CD4-positive, alpha-beta T cell treated with Interleukin-2 at 100 ng/mL for 4 hours (primary cell): ENCODE measurements around the gene KIAA0753.
A peak's percentile ranks its signal among the peaks of the same experiment; 100 is the strongest.
"Not testable (repeated sequence)": the region's sequence is repeated elsewhere in the genome, so short reads cannot be mapped to it uniquely, and the experiment has no call there.

Experiments used
- DNase-seq: peaks from one replicate; pipeline ENCODE4 v3.0.0-alpha.2; 2020; ENCODE audit warnings: low spot score

Gene KIAA0753

GRCh38 chr17:6596941-6597340 lies 43.6 kb downstream of the KIAA0753 start:
- no peak for DNase-seq

GRCh38 chr17:6596511-6596910 lies 44.0 kb downstream of the KIAA0753 start:
- DNase-seq, result no peak

DNA sequence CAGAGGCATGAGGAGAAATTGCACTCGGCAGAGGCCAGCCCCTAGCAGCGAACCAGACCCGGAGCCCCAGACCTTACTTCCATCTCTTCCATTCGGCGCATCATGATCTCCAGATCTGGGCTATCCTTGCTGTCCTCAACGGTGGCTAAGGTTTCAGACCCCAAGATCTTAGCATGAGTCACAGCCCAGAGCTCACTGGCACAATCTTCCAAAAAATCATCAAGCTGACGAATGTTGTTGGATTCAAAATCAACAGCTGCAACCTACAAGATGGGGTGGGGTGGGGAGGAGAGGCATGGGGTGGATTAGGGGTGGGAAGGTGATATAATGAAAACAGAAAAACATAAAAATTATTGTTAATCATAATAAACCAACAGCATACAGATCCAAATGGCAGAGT lies 44.4 kb downstream of the KIAA0753 start:
- no peak for DNase-seq

- DNase-seq, result not testable (repeated sequence)
These were observed 47.1 kb downstream of the KIAA0753 start for GRCh38 chr17:6593371-6593770.

DNA sequence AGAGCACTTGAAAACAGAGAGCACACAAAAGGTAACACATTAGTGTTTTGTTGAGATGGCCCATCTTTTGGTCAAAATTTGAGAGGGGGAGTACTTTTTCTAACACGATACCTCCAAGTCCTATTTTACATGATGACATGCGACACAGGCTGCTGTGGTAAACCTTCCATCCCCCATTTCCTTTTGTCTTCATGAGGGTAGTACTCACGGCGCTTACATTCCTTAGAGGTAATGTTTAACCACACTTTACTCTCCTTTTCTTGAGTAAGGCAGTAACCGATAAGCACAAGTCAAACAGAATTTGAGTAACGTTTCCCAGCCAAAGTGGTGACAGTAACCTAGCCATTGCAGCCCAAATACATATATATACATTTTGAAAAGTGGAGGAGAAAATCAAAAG lies 48.3 kb downstream of the KIAA0753 start:
- no peak for DNase-seq

- DNase-seq, result no peak
These were observed 48.8 kb downstream of the KIAA0753 start for GRCh38 chr17:6591599-6592158.

DNA sequence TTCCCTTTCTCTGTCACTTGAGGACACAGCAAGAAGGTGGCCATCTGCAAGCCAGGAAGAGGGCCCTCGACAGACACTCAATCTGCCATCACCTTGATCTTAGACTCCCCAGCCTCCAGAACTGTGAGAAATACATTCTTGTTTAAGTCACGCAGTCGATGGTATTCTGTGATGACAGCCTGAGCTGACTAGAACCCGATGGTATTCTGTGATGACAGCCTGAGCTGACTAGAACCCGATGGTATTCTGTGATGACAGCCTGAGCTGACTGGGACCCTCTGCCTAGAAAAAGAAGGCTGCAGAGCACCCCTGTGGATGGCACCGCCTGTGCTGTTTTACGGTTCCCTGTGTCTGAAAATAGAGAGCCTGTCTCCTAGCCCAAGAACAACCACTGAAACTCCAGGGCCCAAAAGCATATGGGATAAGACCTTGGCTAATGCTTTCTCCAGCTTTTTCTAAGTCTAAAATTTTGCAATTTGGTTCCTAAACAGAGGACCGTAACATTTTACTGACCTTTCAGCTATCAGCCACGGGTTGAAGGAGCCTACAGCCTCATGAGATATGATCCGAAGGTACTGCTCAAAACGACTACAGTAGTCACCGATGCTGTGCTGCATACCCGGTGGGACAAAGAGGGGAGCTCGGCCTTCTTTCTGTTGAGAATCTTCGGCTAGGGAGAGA lies 51.1 kb downstream of the KIAA0753 start:
- DNase-seq, result no peak

DNA sequence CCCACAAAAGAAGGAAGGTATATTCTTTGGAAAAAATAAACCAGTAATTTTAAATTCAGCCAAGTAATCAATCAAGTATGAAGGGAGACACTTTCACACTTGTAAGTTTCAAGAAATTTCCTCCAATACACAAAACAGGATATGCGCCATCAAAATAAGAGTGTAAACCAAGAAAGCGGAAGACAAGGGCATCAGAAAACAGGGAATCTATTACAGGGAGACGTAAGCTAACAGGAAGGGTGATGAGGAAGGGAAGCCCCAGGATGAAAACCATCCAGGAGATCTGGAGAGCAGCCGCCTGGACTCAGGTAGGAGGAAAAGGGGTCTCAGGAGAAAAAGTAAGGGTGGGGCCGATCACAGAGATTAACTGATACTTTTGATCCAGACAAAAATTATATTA lies 52.3 kb downstream of the KIAA0753 start:
- no peak for DNase-seq

DNA sequence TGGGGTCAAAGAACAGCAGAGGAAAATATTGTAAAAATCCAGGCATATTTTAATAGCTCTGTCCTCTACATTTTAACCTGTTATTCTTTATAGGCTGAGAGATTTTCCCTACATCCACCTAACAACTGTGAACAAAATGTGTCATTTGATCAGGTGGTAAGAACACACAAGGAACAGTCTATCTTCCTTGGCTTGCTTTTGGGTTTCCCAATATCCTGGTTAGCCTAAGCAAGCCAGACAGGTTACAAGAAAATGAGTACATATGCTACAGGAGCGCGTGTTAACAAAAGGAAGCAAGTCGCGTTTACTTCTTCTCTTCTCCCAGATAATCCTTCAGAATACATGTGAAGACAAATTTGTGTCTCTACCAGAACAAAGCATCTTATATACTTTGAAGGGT lies 53.2 kb downstream of the KIAA0753 start:
- DNase-seq, result no peak

- DNase-seq, result no peak
These were observed 57.1 kb downstream of the KIAA0753 start for GRCh38 chr17:6583411-6583810.

DNA sequence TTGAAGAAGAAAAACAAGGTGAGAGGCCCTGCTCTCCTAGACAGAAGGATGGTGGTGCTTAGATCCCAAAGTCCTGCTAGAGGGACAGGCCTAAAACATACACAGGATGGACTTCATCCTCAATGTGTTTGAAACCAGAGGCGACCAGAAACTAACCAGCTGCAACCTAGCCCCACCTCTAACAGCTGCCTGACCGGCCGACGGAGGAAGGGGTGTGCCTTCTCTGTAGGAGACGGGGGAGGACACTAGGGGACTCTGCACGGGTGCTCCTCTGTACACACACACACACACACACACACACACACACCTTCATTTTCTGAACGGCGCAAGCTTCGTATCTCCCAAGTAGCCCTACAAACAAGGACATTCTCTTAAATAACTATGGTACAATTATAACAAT lies 59.9 kb downstream of the KIAA0753 start:
- DNase-seq, result no peak

GRCh38 chr17:6578491-6578890 lies 62.0 kb downstream of the KIAA0753 start:
- no peak for DNase-seq

DNA sequence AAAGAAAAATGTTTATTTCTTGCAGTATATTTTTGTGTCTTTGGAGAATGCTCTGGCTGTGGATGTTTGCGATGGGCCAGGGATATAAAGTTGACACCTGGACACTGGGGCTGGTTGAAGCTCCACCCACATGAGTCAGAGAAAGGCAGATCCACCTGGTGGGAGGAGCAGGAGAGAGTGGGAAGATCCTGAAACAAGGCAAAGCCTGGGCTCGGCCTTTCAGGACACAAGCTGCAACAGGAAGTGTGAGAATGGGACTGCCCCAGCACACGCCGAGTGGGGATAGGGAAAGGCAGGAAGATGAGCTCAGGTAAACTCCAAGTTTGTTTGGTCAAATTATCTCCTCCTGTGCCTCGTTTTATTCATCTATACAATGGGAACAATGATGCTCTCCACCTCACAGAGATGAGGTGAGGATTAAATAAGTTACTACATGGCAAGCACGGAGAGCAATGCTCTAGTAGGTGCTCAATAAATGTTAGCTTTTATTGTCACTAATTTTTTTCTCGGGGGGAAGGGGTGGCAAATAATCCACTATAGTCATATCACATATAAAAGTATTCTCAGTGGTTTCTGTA lies 62.7 kb downstream of the KIAA0753 start:
- DNase-seq, result no peak

GRCh38 chr17:6576038-6576785 lies 64.3 kb downstream of the KIAA0753 start:
- no peak for DNase-seq

DNA sequence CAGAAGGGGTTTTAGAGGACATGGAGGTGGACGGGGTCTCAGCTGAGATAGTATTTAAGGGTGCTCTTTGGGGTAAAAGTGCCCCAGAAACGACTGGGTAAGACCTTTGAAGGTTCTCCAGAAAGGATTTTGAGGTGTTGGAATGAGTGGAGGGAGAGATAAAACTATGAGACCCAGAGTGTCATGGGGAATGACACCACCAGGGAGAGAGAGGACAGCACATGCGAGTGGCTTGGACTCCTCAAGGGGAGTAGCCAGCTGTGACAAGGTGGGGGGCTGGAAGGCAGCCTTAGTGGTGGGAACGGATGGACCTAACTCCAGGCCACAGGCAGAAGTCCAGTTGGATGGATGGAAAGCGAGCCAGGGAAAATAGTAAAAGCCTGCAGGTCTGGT lies 64.9 kb downstream of the KIAA0753 start:
- DNase-seq, result no peak

DNA sequence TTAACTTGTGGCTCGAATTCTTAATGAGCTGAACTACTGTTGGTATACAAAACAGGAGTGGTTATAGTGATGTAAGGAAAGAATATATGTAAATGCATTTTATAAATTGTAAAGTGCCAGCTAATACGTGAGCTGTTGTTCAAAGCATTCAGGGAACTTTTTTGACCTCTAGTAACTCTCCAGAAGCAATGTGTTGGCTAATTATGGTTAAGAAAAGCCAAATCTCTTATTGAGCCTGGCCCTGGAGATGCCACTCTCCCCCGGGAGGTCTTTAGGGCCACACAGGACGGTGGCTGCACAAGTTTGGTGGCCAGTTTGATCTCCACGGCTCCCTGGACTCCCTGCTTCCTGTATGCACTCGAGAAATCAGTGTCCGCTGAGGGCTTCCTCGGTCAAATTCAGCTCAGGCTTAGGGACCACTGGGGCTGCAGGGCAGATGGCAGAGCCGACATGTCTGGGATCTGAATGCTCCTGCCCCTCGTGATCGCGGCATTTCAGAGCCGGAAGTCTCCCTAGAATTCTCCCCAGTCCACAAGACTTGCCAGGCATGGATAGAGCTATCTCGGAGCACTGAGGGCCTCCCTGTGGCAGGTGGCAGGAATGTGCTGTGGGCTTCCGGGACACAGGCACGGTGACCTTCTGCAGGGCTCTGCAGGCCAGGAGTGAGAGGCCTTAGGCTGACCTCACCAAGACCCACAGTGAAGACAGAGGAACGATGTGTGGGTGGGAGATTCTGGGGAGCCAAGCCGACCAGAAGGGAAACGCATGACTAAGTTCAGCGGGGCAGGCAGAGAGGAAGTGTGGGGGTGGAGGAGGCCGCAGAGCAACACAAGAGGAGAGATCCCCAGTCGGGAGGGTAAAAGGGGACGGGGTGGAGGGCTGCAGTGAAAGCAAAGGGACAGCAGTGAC lies 65.6 kb downstream of the KIAA0753 start:
- DNase-seq, result peak; percentile 16

DNA sequence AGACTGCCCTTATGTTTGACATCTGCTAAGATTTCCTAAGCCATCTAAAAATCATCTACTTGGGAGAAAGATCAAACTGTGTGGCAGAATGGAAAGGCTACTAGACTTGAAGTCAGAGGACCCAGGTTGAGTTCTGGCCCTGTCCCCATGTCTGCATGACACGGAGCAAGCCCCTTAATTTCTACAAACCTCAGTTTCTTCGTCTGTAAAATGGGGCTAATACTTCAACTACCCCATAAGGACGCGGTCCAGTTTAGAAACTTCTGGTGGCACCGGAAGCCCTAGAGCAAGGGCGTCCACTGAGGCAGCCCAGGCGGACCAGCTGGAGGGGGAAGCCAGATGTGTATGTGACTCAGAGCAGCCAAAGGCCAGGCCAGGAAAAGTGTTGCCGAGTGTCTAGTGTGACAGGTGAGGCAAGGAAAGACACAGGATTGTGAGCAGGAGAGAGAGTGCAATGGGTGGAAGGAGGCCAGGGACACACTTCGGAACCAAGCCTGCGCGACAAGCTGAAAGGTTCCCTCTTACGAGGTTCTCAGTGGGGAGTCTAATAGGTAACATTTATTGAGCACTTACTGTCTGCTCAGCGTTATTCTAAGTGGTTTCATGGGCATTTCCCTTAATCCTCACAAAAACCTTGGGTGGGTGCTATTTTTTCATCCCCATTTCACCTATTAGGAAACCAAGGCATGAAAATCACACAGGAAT lies 66.4 kb downstream of the KIAA0753 start:
- no peak for DNase-seq

DNA sequence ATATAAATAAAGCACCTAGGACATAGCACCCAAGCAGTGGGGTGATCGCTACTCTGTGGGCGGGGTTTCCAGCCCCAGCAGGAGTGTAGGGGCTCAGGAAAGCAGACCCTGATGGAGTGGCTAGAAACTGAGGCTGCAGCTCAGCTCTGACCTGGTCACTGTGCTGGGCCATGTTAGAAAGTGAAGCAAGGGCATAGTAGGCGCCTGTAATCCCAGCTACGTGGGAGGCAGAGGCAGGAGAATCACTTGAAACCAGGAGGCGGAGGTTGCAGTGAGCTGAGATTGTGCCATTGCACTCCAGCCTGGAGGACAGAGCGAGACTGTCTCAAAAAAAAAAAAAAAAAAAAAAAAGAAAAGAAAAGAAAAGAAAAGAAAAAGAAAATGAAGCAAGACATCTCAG lies 67.0 kb downstream of the KIAA0753 start:
- DNase-seq, result not testable (repeated sequence)

DNA sequence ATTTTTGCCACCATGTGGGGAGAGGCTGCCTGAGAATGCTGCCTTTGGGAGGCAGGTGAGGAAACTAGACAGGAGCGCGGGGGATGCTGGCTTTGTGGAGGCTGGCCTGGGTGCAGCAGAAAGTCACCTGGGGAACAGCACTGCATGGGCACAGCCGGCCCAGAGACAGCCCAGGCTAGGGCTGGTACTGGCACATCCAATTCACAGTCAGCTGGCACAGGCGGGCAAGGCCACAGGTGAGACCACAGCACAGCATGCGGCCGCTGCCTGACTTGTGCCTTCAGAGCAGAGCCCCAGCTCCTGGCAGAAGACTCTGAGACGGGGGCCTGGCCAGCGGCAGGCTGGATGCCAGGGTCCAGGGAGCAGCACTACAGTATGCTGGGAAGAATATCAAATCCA lies 67.5 kb downstream of the KIAA0753 start:
- DNase-seq, result no peak

DNA sequence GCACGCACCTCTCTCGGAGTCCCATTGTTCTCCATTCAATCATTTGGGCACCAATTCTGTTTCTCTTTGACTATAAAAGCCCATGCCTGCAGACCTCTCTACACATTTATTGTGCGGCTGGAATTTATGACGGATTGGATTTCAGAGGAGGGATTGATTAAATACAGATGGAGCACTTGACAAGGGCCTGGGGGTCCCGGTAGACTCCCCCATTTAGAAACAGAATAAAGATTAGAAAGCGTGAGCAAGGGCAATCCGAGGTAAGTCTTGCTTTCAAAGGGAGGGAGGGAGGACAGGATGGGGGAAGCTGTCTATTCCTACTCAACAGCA lies 69.1 kb downstream of the KIAA0753 start:
- no peak for DNase-seq

DNA sequence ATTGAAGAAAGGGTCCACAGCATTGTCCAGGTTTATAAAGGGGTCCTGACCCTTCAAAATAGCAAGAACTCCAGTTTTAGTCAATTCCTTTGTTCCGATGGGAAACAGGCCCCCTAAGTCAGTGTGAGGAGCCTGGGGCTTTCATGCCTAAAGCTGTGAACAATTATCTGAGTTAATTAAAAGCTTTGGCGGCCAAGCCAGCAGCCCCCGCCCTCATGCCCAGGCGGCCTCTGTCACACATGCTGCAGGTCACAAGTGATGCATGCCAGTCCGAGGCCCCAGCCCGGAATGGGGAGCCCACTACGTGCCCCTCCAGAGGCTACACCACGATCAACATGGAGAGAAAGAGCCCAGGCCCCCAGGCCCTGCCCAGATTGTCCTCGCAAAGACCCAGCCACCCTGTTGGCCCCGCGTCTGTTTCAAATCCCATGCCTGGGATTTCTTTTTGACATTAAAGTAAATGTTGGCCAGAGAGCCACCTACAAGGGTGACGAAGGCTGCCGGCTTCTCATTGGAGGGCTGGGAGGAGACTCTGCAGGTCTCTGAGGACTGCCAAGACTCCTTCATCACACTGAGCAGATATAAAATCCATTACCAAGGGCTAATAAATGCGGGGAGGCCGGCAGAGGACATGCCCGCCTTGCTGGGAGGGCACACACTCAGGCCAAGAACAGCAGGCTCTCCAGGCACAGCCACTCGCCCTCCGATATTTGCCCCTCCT lies 69.6 kb downstream of the KIAA0753 start:
- no peak for DNase-seq
